ENCODE data around the gene COL24A1. TPM values are rescaled to one million over a fixed set of nuclear protein-coding genes. Genes with fewer than 3 reads are reported as not detected.
"Not testable (repeated sequence)": the region's sequence is repeated elsewhere in the genome, so short reads cannot be mapped to it uniquely, and the experiment has no call there.

COL24A1 gene
- total RNA-seq, 1 donor from 2014 or later = 1.1 TPM

- H3K4me3 ChIP-seq = no peak overlapping the region
- intact Hi-C loops (cut with DNase I) = no loop called here
- H3K4me1 ChIP-seq = no peaks in the 10 kb centered on the region
- ATAC-seq (no peak), DNase-seq (no peak)
- no peak for TF ChIP-seq CTCF (IDR thresholded peaks at IDR 0.05)
- H3K27me3 ChIP-seq (ENCODE audit: low read depth) = no peaks in the 10 kb centered on the region
- no peaks in the 10 kb centered on the region for H3K9me3 ChIP-seq
- H3K36me3 ChIP-seq = no peaks in the 10 kb centered on the region
- no peak overlapping the region for H3K27ac ChIP-seq
These were observed 289.4 kb downstream of the COL24A1 start for GRCh38 chr1:85867189-85867588.

- DNase-seq (no peak), ATAC-seq (no peak)
- H3K27me3 ChIP-seq (ENCODE audit: low read depth) = no peaks in the 10 kb centered on the region
- intact Hi-C loops (cut with DNase I) = no loop called here
- no peak for TF ChIP-seq CTCF (IDR thresholded peaks at IDR 0.05)
- H3K4me1 ChIP-seq = no peaks in the 10 kb centered on the region
- H3K36me3 ChIP-seq = no peaks in the 10 kb centered on the region
- no peak overlapping the region for H3K27ac ChIP-seq
- no peak overlapping the region for H3K4me3 ChIP-seq
- no peaks in the 10 kb centered on the region for H3K9me3 ChIP-seq
These were observed 291.4 kb downstream of the COL24A1 start for GRCh38 chr1:85865213-85865612.

DNA sequence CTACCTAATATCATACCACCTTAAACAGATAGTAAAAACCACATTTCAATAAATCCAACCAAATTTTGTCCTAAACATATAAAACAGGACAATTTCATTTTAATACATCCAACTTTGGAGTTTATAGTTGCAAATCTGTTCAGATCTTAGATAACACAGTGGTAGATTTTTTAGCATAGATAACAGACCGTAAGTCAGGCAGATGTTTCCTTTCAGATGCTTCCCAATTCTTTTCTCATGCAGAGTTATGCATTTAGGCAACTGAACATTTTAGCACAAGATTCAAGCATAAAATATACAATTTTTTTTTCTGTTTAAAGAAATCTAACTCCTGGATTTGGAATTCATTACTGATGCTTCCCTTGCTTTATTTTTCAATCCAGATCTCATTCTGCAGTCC is 291.8 kb downstream of the COL24A1 start:
- Histone ChIP-seq H3K4me3 (no peak overlapping the region), H3K27ac (no peak overlapping the region), H3K9me3 (no peaks in the 10 kb centered on the region), H3K36me3 (no peaks in the 10 kb centered on the region), H3K27me3 (ENCODE audit: low read depth) (no peaks in the 10 kb centered on the region), H3K4me1 (no peaks in the 10 kb centered on the region)
- TF ChIP-seq CTCF (IDR thresholded peaks at IDR 0.05) = no peak
- intact Hi-C loops (cut with DNase I) = no loop called here
- DNase-seq (no peak), ATAC-seq (no peak)

DNA sequence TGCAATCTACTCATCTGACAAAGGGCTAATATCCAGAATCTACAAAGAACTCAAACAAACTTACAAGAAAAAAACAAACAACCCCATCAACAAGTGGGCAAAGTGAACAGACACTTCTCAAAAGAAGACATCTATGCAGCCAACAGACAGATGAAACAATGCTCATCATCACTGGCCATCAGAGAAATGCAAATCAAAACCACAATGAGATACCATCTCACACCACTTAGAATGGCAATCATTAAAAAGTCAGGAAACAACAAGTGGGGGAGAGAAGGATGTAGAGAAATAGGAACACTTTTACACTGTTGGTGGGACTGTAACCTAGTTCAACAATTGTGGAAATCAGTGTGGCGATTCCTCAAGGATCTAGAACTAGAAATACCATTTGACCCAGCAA is 292.9 kb downstream of the COL24A1 start:
- H3K4me1 ChIP-seq; ATAC-seq; H3K27ac ChIP-seq; H3K36me3 ChIP-seq; H3K9me3 ChIP-seq; H3K4me3 ChIP-seq; intact Hi-C loops (cut with DNase I); H3K27me3 ChIP-seq (ENCODE audit: low read depth); DNase-seq: not testable (repeated sequence)

DNA sequence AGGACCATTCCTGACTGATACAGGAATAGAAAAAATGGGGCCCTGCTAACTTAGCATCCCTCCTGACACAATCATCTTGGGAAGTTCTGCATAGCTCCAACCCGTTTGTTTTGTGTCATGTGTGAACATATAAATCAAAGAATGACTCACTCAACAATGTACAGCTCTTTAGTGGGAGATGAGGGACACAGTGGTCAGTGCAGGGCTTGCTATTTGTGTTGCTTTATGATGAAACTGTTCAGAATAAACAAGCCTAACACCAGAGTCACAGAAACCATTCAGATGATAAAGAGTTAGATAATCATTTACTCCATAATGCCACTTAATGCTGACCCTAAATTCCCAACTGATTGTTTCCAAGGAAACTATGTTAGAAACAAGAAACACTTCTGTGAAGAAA is 294.1 kb downstream of the COL24A1 start:
- H3K4me1 ChIP-seq = no peaks in the 10 kb centered on the region
- no peaks in the 10 kb centered on the region for H3K9me3 ChIP-seq
- no peak for TF ChIP-seq CTCF (IDR thresholded peaks at IDR 0.05)
- no peak overlapping the region for H3K4me3 ChIP-seq
- H3K27me3 ChIP-seq (ENCODE audit: low read depth) = no peaks in the 10 kb centered on the region
- DNase-seq = no peak
- H3K27ac ChIP-seq = no peak overlapping the region
- no peaks in the 10 kb centered on the region for H3K36me3 ChIP-seq
- intact Hi-C loops (cut with DNase I) = no loop called here
- ATAC-seq = no peak

DNA sequence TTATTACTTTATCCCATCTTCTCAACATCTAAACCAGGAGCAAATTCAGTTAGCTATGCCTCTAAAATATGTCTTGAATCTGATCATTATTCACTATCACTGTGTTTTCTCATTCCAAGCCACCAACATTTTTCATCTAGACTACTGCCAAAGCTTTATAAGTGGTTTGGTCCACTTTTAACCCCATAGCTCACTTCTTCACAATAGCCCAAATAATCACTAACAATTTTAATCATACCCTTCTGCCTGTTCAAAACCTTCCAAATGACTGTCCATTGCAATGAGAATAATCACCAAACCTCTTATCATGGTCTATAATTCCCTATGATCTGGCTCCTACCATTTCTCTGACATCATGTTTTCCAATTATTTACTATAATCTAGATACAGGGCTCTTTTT is 298.6 kb downstream of the COL24A1 start:
- intact Hi-C loops (cut with DNase I) = no loop called here
- H3K4me3 ChIP-seq = no peak overlapping the region
- H3K27me3 ChIP-seq (ENCODE audit: low read depth) = no peaks in the 10 kb centered on the region
- DNase-seq = no peak
- no peak overlapping the region for H3K27ac ChIP-seq
- no peak for TF ChIP-seq CTCF (IDR thresholded peaks at IDR 0.05)
- no peak for ATAC-seq
- H3K9me3 ChIP-seq = no peaks in the 10 kb centered on the region
- H3K36me3 ChIP-seq = no peaks in the 10 kb centered on the region
- no peaks in the 10 kb centered on the region for H3K4me1 ChIP-seq
